ENCODE data around the gene PBXIP1. TPM values are rescaled to one million over a fixed set of nuclear protein-coding genes. Genes with fewer than 3 reads are reported as not detected.

The PBXIP1 gene
- polyA plus RNA-seq, 4 donors: 31.9 to 97.8 (median 37.8) TPM

- no peak for DNase-seq
- Histone ChIP-seq H3K27ac (ENCODE audit: low read depth in 1 of 3, low read length in 2 of 3) (peak overlapping the region; percentile 54 to 100 (median 96)), H3K27me3 (ENCODE audit: control insufficient read depth in 3 of 3, insufficient read depth in 3 of 3, low read length in 3 of 3) (no peaks in the 10 kb centered on the region), H3K4me1 (ENCODE audit: control insufficient read depth in 3 of 3, insufficient read depth in 2 of 3, low read depth in 1 of 3, low read length in 2 of 3) (peaks cover 4 to 28% (median 9%) of the 10 kb centered on the region in 3 donors), H3K36me3 (ENCODE audit: control insufficient read depth in 3 of 3, insufficient read depth in 2 of 3, low read depth in 1 of 3, low read length in 3 of 3) (peaks cover 10 to 46% (median 20%) of the 10 kb centered on the region in 3 donors), H3K9me3 (ENCODE audit: control insufficient read depth in 2 of 2, insufficient read depth in 1 of 2, low read depth in 1 of 2, low read length in 1 of 2) (no peaks in the 10 kb centered on the region), H3K4me3 (ENCODE audit: low read depth in 1 of 3, low read length in 3 of 3) (peak overlapping the region; percentile 78 to 89 (median 89))
- FAIRE-seq: no peak
- 12 to 21% (median 16%) methylated on average over 10 of the region's 10 CpGs for WGBS, 3 donors
Observed at GRCh38 chr1:154960446-154961136, 4.7 kb upstream of the PBXIP1 start.

DNA sequence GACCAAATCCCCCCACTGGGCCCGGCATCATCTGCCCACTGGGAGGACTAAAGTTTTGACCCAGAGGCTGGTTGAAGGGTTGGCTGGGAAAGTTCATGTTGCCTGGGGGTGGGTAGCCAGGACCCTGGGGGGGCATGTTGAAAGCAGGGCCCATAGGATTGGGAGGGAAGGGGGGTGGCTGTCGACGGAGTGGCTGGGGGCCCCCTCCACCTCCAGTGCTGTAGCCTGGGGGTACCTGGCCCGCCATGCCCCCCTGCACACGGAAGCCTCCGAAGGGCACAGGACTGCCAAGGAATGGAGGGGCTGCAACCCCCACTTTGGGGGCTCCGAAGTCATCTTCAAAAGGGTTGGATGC is 3.5 kb upstream of the PBXIP1 start:
- Histone ChIP-seq H3K27me3 (ENCODE audit: control insufficient read depth in 3 of 3, insufficient read depth in 3 of 3, low read length in 3 of 3) (no peaks in the 10 kb centered on the region), H3K27ac (ENCODE audit: low read depth in 1 of 3, low read length in 2 of 3) (no peak overlapping the region), H3K9me3 (ENCODE audit: control insufficient read depth in 2 of 2, insufficient read depth in 1 of 2, low read depth in 1 of 2, low read length in 1 of 2) (no peaks in the 10 kb centered on the region), H3K36me3 (ENCODE audit: control insufficient read depth in 3 of 3, insufficient read depth in 2 of 3, low read depth in 1 of 3, low read length in 3 of 3) (peaks cover 8 to 34% (median 12%) of the 10 kb centered on the region in 3 donors), H3K4me1 (ENCODE audit: control insufficient read depth in 3 of 3, insufficient read depth in 2 of 3, low read depth in 1 of 3, low read length in 2 of 3) (peaks cover 4 to 36% (median 9%) of the 10 kb centered on the region in 3 donors), H3K4me3 (ENCODE audit: low read depth in 1 of 3, low read length in 3 of 3) (no peak overlapping the region)
- DNase-seq: no peak
- WGBS, 3 donors: 91 to 97% (median 94%) methylated on average over 7 of the region's 7 CpGs
- FAIRE-seq: no peak

GRCh38 chr1:154958681-154959425 is 3.0 kb upstream of the PBXIP1 start:
- WGBS, 3 donors: 87 to 92% (median 91%) methylated on average over 16 of the region's 16 CpGs
- Histone ChIP-seq H3K4me3 (ENCODE audit: low read depth in 1 of 3, low read length in 3 of 3) (no peak overlapping the region), H3K4me1 (ENCODE audit: control insufficient read depth in 3 of 3, insufficient read depth in 2 of 3, low read depth in 1 of 3, low read length in 2 of 3) (peaks cover 4 to 39% (median 10%) of the 10 kb centered on the region in 3 donors), H3K9me3 (ENCODE audit: control insufficient read depth in 2 of 2, insufficient read depth in 1 of 2, low read depth in 1 of 2, low read length in 1 of 2) (no peaks in the 10 kb centered on the region), H3K27ac (ENCODE audit: low read depth in 1 of 3, low read length in 2 of 3) (no peak overlapping the region), H3K27me3 (ENCODE audit: control insufficient read depth in 3 of 3, insufficient read depth in 3 of 3, low read length in 3 of 3) (no peaks in the 10 kb centered on the region), H3K36me3 (ENCODE audit: control insufficient read depth in 3 of 3, insufficient read depth in 2 of 3, low read depth in 1 of 3, low read length in 3 of 3) (peaks cover 6 to 29% (median 12%) of the 10 kb centered on the region in 3 donors)
- DNase-seq (no peak), FAIRE-seq (no peak)

- H3K4me1 ChIP-seq (ENCODE audit: control insufficient read depth in 3 of 3, insufficient read depth in 2 of 3, low read depth in 1 of 3, low read length in 2 of 3): peaks cover 4 to 45% (median 12%) of the 10 kb centered on the region in 3 donors
- no peaks in the 10 kb centered on the region for H3K9me3 ChIP-seq (ENCODE audit: control insufficient read depth in 2 of 2, insufficient read depth in 1 of 2, low read depth in 1 of 2, low read length in 1 of 2)
- no peak for DNase-seq
- no peaks in the 10 kb centered on the region for H3K27me3 ChIP-seq (ENCODE audit: control insufficient read depth in 3 of 3, insufficient read depth in 3 of 3, low read length in 3 of 3)
- WGBS, 3 donors: 85 to 91% (median 87%) methylated on average over 2 of the region's 2 CpGs
- H3K27ac ChIP-seq (ENCODE audit: low read depth in 1 of 3, low read length in 2 of 3): no peak overlapping the region
- H3K36me3 ChIP-seq (ENCODE audit: control insufficient read depth in 3 of 3, insufficient read depth in 2 of 3, low read depth in 1 of 3, low read length in 3 of 3): peaks cover 6 to 28% (median 8%) of the 10 kb centered on the region in 3 donors
- no peak for FAIRE-seq
- no peak overlapping the region for H3K4me3 ChIP-seq (ENCODE audit: low read depth in 1 of 3, low read length in 3 of 3)
Observed at GRCh38 chr1:154958036-154958435, 2.1 kb upstream of the PBXIP1 start.

DNA sequence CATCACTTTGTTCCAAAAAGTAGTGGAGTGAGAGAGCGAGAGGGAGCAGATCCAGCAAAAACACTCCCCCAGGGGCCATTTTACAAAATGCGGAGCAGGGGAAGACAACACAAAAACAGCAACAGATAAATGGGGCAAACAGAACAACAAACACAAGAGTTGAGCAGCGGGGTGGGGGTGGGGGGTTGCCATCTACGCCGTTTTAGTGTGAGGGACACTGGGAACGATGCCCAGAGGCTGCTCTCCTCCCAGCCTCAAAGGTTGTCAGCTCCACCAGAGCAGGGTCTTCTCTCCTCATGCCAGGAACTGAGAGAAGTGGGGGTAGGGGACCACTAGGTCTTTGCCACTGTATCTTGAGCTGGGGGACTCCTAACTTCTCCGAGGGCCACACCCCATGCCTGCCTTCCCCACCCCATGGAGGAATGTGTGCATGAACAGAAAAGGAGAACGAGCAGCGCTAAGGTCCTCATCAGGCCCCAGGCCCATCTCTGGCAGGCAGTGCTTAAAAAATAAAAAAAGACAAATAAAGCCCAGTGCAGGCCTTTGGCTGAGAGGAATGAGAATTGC is 1.3 kb upstream of the PBXIP1 start:
- Histone ChIP-seq H3K9me3 (ENCODE audit: control insufficient read depth in 2 of 2, insufficient read depth in 1 of 2, low read depth in 1 of 2, low read length in 1 of 2) (no peaks in the 10 kb centered on the region), H3K27ac (ENCODE audit: low read depth in 1 of 3, low read length in 2 of 3) (peak overlapping the region in 1 of 3 donors; percentile 83), H3K36me3 (ENCODE audit: control insufficient read depth in 3 of 3, insufficient read depth in 2 of 3, low read depth in 1 of 3, low read length in 3 of 3) (peaks cover 3 to 29% (median 8%) of the 10 kb centered on the region in 3 donors), H3K4me3 (ENCODE audit: low read depth in 1 of 3, low read length in 3 of 3) (no peak overlapping the region), H3K27me3 (ENCODE audit: control insufficient read depth in 3 of 3, insufficient read depth in 3 of 3, low read length in 3 of 3) (no peaks in the 10 kb centered on the region), H3K4me1 (ENCODE audit: control insufficient read depth in 3 of 3, insufficient read depth in 2 of 3, low read depth in 1 of 3, low read length in 2 of 3) (peaks cover 4 to 39% (median 12%) of the 10 kb centered on the region in 3 donors)
- 43 to 63% (median 45%) methylated on average over 9 of the region's 9 CpGs for WGBS, 3 donors
- FAIRE-seq (no peak), DNase-seq (no peak)

DNA sequence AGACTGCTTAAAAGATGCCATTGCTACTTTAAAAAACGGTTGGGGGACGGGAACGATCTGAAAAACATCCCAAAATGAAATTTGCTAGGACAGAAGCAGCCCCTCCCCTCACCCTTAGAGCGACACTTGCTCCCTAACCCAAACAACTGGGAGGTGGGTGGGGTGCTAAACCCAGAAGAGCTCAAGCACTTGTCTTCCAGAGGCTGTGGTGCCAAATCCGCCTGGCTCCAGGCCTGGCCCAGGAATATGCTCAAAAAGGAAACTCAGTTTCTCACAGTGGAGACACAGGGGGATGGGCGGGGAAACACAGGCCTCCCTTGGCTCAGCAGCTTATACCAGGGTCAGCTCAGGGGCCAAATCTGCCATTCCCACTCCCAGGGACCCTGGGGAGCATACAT is 644 bp upstream of the PBXIP1 start:
- DNase-seq (no peak), FAIRE-seq (no peak)
- H3K27ac ChIP-seq (ENCODE audit: low read depth in 1 of 3, low read length in 2 of 3): peak overlapping the region; percentile 37 to 83 (median 49)
- H3K4me1 ChIP-seq (ENCODE audit: control insufficient read depth in 3 of 3, insufficient read depth in 2 of 3, low read depth in 1 of 3, low read length in 2 of 3): peaks cover 4 to 39% (median 13%) of the 10 kb centered on the region in 3 donors
- peaks cover 3 to 36% (median 8%) of the 10 kb centered on the region in 3 donors for H3K36me3 ChIP-seq (ENCODE audit: control insufficient read depth in 3 of 3, insufficient read depth in 2 of 3, low read depth in 1 of 3, low read length in 3 of 3)
- peak overlapping the region in 2 of 3 donors; percentile 40 to 66 for H3K4me3 ChIP-seq (ENCODE audit: low read depth in 1 of 3, low read length in 3 of 3)
- H3K9me3 ChIP-seq (ENCODE audit: control insufficient read depth in 2 of 2, insufficient read depth in 1 of 2, low read depth in 1 of 2, low read length in 1 of 2): no peaks in the 10 kb centered on the region
- 17 to 33% (median 21%) methylated on average over 6 of the region's 6 CpGs for WGBS, 3 donors
- no peaks in the 10 kb centered on the region for H3K27me3 ChIP-seq (ENCODE audit: control insufficient read depth in 3 of 3, insufficient read depth in 3 of 3, low read length in 3 of 3)

DNA sequence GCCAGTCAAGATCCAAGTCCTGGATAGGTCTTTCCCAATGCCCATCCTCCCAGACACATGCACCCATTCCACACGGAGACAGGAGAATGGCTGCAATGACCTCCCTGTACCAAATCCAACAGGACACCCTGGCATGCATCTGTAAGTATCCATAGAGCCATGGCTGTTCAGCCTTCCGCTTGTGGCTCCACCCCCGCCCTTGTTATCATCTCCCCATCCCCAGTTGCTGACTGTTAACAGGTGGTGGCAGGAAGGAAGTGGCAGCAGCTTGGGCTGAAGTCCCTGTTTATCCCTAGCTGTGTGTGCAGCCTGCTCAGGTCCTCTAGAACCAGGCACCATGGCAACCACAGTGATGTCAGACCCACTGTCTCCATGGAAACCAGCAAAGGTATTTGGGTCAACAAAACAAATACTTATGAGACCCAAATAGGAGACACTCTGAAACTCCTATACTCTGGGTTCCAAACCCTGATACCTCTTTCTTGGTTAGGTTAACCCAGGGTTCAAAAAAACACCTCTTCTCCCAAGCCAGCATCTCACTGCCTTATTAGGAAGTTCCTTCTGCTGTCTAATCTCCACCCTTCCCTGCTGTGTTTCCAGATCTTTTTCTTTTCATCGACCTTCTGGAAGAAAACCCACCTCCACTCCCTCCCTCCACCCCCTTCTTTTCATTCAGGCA is 721 bp downstream of the PBXIP1 start:
- no peaks in the 10 kb centered on the region for H3K27me3 ChIP-seq (ENCODE audit: control insufficient read depth in 3 of 3, insufficient read depth in 3 of 3, low read length in 3 of 3)
- H3K9me3 ChIP-seq (ENCODE audit: control insufficient read depth in 2 of 2, insufficient read depth in 1 of 2, low read depth in 1 of 2, low read length in 1 of 2): no peaks in the 10 kb centered on the region
- peak overlapping the region; percentile 49 to 83 (median 66) for H3K27ac ChIP-seq (ENCODE audit: low read depth in 1 of 3, low read length in 2 of 3)
- peak; percentile 82 to 88 for DNase-seq
- peaks cover 4 to 31% (median 10%) of the 10 kb centered on the region in 3 donors for H3K4me1 ChIP-seq (ENCODE audit: control insufficient read depth in 3 of 3, insufficient read depth in 2 of 3, low read depth in 1 of 3, low read length in 2 of 3)
- H3K36me3 ChIP-seq (ENCODE audit: control insufficient read depth in 3 of 3, insufficient read depth in 2 of 3, low read depth in 1 of 3, low read length in 3 of 3): peaks cover 3 to 49% (median 13%) of the 10 kb centered on the region in 3 donors
- whole genome bisulfite sequencing, 3 donors: 1 to 11% (median 6%) methylated on average over 4 of the region's 4 CpGs
- FAIRE-seq: no peak
- peak overlapping the region; percentile 40 to 66 (median 43) for H3K4me3 ChIP-seq (ENCODE audit: low read depth in 1 of 3, low read length in 3 of 3)

GRCh38 chr1:154954541-154954940 is 1.4 kb downstream of the PBXIP1 start:
- Histone ChIP-seq H3K4me1 (ENCODE audit: control insufficient read depth in 3 of 3, insufficient read depth in 2 of 3, low read depth in 1 of 3, low read length in 2 of 3) (peaks cover 4 to 30% (median 10%) of the 10 kb centered on the region in 3 donors), H3K36me3 (ENCODE audit: control insufficient read depth in 3 of 3, insufficient read depth in 2 of 3, low read depth in 1 of 3, low read length in 3 of 3) (peaks cover 3 to 49% (median 12%) of the 10 kb centered on the region in 3 donors), H3K4me3 (ENCODE audit: low read depth in 1 of 3, low read length in 3 of 3) (peak overlapping the region in 2 of 3 donors; percentile 5 to 32), H3K9me3 (ENCODE audit: control insufficient read depth in 2 of 2, insufficient read depth in 1 of 2, low read depth in 1 of 2, low read length in 1 of 2) (no peaks in the 10 kb centered on the region), H3K27me3 (ENCODE audit: control insufficient read depth in 3 of 3, insufficient read depth in 3 of 3, low read length in 3 of 3) (no peaks in the 10 kb centered on the region), H3K27ac (ENCODE audit: low read depth in 1 of 3, low read length in 2 of 3) (peak overlapping the region in 2 of 3 donors; percentile 39 to 49)
- FAIRE-seq (no peak), DNase-seq (no peak)
- 75 to 84% (median 82%) methylated on average over 3 of the region's 3 CpGs for WGBS, 3 donors

Data from small intestine (tissue), 7 donors.